H9 (cell line): ENCODE data around the gene MAST4. TPM values are rescaled to one million over a fixed set of nuclear protein-coding genes. Genes with fewer than 3 reads are reported as not detected.

Experiments
- DNase-seq: peaks from one replicate; pipeline ENCODE4 v3.0.0-alpha.2; 2017
- H2AFZ ChIP-seq: one replicate; pipeline ENCODE4 v1.6.1; 2013; ENCODE audit warnings: mild to moderate bottlenecking, low read length, control low read depth, moderate library complexity
- H2AK5ac ChIP-seq: 2 replicates; pipeline ENCODE4 v1.6.1; 2013; ENCODE audit warnings: low read length, control low read depth, mixed read lengths; ENCODE audit not compliant: insufficient read length
- H2BK120ac ChIP-seq: one replicate; pipeline ENCODE4 v1.6.1; 2013; ENCODE audit warnings: low read depth, mild to moderate bottlenecking, low read length, control low read depth, inconsistent platforms; ENCODE audit not compliant: poor library complexity, severe bottlenecking
- H2BK12ac ChIP-seq: 2 replicates; pipeline ENCODE4 v1.6.1; 2013; ENCODE audit warnings: low read length, control low read depth, mixed read lengths, low read depth; ENCODE audit not compliant: insufficient read length
- H2BK15ac ChIP-seq: 2 replicates; pipeline ENCODE4 v1.6.1; 2013; ENCODE audit warnings: low read depth, low read length, control low read depth
- H2BK20ac ChIP-seq: one replicate; pipeline ENCODE4 v1.6.1; 2013; ENCODE audit warnings: low read depth, mild to moderate bottlenecking, low read length, control low read depth, inconsistent platforms; ENCODE audit not compliant: poor library complexity, severe bottlenecking
- H2BK5ac ChIP-seq: 2 replicates; pipeline ENCODE4 v1.6.1; 2013; ENCODE audit warnings: low read length, control low read depth, mixed read lengths; ENCODE audit not compliant: insufficient read length
- H3K14ac ChIP-seq: 2 replicates; pipeline ENCODE4 v1.6.1; 2013; ENCODE audit warnings: low read length, control low read depth; ENCODE audit not compliant: insufficient read depth
- H3K18ac ChIP-seq: 2 replicates; pipeline ENCODE4 v1.6.1; 2013; ENCODE audit warnings: low read depth, mild to moderate bottlenecking, mixed read lengths, low read length, control low read depth; ENCODE audit not compliant: insufficient read length
- H3K23ac ChIP-seq: 2 replicates; pipeline ENCODE4 v1.6.1; 2013; ENCODE audit warnings: low read length, control low read depth, mixed read lengths, low read depth; ENCODE audit not compliant: insufficient read length
- H3K23me2 ChIP-seq: 2 replicates; pipeline ENCODE4 v1.6.1; 2013; ENCODE audit warnings: low read depth, mild to moderate bottlenecking, mixed read lengths, low read length, control low read depth; ENCODE audit not compliant: insufficient read length, poor library complexity, severe bottlenecking
- H3K27ac ChIP-seq: 2 replicates; pipeline ENCODE4 v1.5.1; 2013; ENCODE audit warnings: low read length, control low read depth, mixed read lengths, low read depth; ENCODE audit not compliant: insufficient read length
- H3K27me3 ChIP-seq: 2 replicates; pipeline ENCODE4 v1.6.1; 2013; ENCODE audit warnings: low read length, control low read depth, inconsistent platforms; ENCODE audit not compliant: insufficient read depth
- H3K4ac ChIP-seq: 2 replicates; pipeline ENCODE4 v1.6.1; 2013; ENCODE audit warnings: low read depth, mild to moderate bottlenecking, control low read depth, inconsistent platforms, low read length, moderate library complexity
- H3K4me1 ChIP-seq: 2 replicates; pipeline ENCODE4 v1.6.1; 2013; ENCODE audit warnings: low read length, control low read depth, inconsistent platforms; ENCODE audit not compliant: insufficient read depth
- H3K4me2 ChIP-seq: 2 replicates; pipeline ENCODE4 v1.6.1; 2013; ENCODE audit warnings: low read length, control low read depth, mixed read lengths; ENCODE audit not compliant: insufficient read length, insufficient read depth
- H3K56ac ChIP-seq: 2 replicates; pipeline ENCODE4 v1.6.1; 2013; ENCODE audit warnings: low read depth, mild to moderate bottlenecking, mixed read lengths, low read length, control low read depth; ENCODE audit not compliant: insufficient read length
- H3K79me1 ChIP-seq: 2 replicates; pipeline ENCODE4 v1.6.1; 2013; ENCODE audit warnings: low read depth, mild to moderate bottlenecking, moderate library complexity, low read length, control low read depth, inconsistent platforms; ENCODE audit not compliant: insufficient read depth, poor library complexity, severe bottlenecking
- H3K79me2 ChIP-seq: 2 replicates; pipeline ENCODE4 v1.6.1; 2013; ENCODE audit warnings: low read length, control low read depth, inconsistent platforms; ENCODE audit not compliant: insufficient read depth
- H3K9ac ChIP-seq: 2 replicates; pipeline ENCODE4 v1.6.1; 2013; ENCODE audit warnings: low read length, control low read depth, mixed read lengths; ENCODE audit not compliant: insufficient read length; ENCODE audit errors: extremely low read depth
- H3K9me3 ChIP-seq: one replicate; pipeline ENCODE4 v1.6.1; 2013; ENCODE audit warnings: low read depth, low read length, inconsistent platforms; ENCODE audit not compliant: control insufficient read depth
- H3T11ph ChIP-seq: one replicate; pipeline ENCODE4 v1.6.1; 2013; ENCODE audit warnings: mild to moderate bottlenecking, low read length, control low read depth, inconsistent platforms
- H4K20me1 ChIP-seq: one replicate; pipeline ENCODE4 v1.6.1; 2013; ENCODE audit not compliant: control insufficient read depth, insufficient read length, insufficient read depth
- H4K5ac ChIP-seq: 2 replicates; pipeline ENCODE4 v1.6.1; 2013; ENCODE audit warnings: low read depth, mild to moderate bottlenecking, mixed read lengths, low read length, control low read depth; ENCODE audit not compliant: insufficient read length
- H4K8ac ChIP-seq: replicated peaks from 2 replicates; pipeline ENCODE4 v1.6.1; 2013; ENCODE audit warnings: low read length, control low read depth, mixed read lengths, low read depth; ENCODE audit not compliant: insufficient read length
- H4K91ac ChIP-seq: 2 replicates; pipeline ENCODE4 v1.6.1; 2013; ENCODE audit warnings: low read depth, mild to moderate bottlenecking, moderate library complexity, mixed read lengths, low read length, control low read depth; ENCODE audit not compliant: insufficient read length
- H3K27ac Mint-ChIP-seq, 3 experiments: 2 replicates in 2 of 3; 3 replicates in 1 of 3; pipeline ENCODE4 v1.8.0; 2020 to 2021; ENCODE audit warnings: mixed read lengths in 3 of 3, mild to moderate bottlenecking in 1 of 3, moderate library complexity in 1 of 3
- H3K27me3 Mint-ChIP-seq: 2 replicates; pipeline ENCODE4 v1.8.0; 2021; ENCODE audit warnings: low read depth, mild to moderate bottlenecking, moderate library complexity, mixed read lengths
- H3K36me3 Mint-ChIP-seq, 3 experiments: 2 replicates in 2 of 3; 3 replicates in 1 of 3; pipeline ENCODE4 v1.8.0; 2020 to 2021; ENCODE audit warnings: low read depth in 3 of 3, mixed read lengths in 3 of 3; ENCODE audit not compliant: insufficient read depth in 1 of 3
- H3K4me1 Mint-ChIP-seq, 2 experiments: 2 replicates each; pipeline ENCODE4 v1.8.0; 2020; ENCODE audit warnings: mixed read lengths in 2 of 2
- H3K4me3 Mint-ChIP-seq, 2 experiments: 2 replicates in 1 of 2; 3 replicates in 1 of 2; pipeline ENCODE4 v1.8.0; 2020 to 2021; ENCODE audit warnings: mild to moderate bottlenecking in 2 of 2, mixed read lengths in 2 of 2, moderate library complexity in 1 of 2
- H3K9me3 Mint-ChIP-seq, 2 experiments: 2 replicates in 1 of 2; 3 replicates in 1 of 2; pipeline ENCODE4 v1.8.0; 2020; ENCODE audit warnings: mild to moderate bottlenecking in 2 of 2, mixed read lengths in 2 of 2, moderate library complexity in 1 of 2
- CTCF ChIP-seq: fragments of 200-600 bp; sonication (generic); conservative IDR thresholded peaks from 3 replicates; pipeline ENCODE4 v1.8.0; 2021; ENCODE audit warnings: antibody characterized with exemption, mild to moderate bottlenecking
- WGBS: extraction: QIAGEN DNeasy Blood & Tissue Kit; methylation state at CpG from one replicate; pipeline ENCODE4 v1.1.7; 2013; ENCODE audit warnings: missing lambda C conversion rate, low lambda C conversion rate, mixed read lengths; ENCODE audit not compliant: insufficient read length; ENCODE audit errors: extremely low coverage; 5-methylcytosine and 5-hydroxymethylcytosine counted together
- total RNA-seq: library from RNA; stranded (reverse); gene quantifications from 2 replicates; pipeline ENCODE4 v1.2.1, GENCODE V29; 2021

The MAST4 gene
- total RNA-seq, 1 experiment from 2014 or later = 3.7 TPM

GRCh38 chr5:66867618-66868322 lies 271.6 kb downstream of the MAST4 start:
- Histone ChIP-seq H3T11ph (no peak overlapping the region), H3K23ac (no peak overlapping the region), H3K4me2 (no peak overlapping the region), H2BK12ac (no peak overlapping the region), H3K4ac (no peak overlapping the region), H3K79me1 (no peaks in the 10 kb centered on the region), H4K8ac (no peak overlapping the region), H2AK5ac (no peak overlapping the region), H3K79me2 (no peaks in the 10 kb centered on the region), H3K23me2 (no peaks in the 10 kb centered on the region), H2BK120ac (no peak overlapping the region), H3K56ac (no peak overlapping the region), H3K9ac (no peak overlapping the region), H4K5ac (no peak overlapping the region), H3K27ac (no peak overlapping the region), H3K27me3 (no peaks in the 10 kb centered on the region), H3K4me1 (peaks cover 6% of the 10 kb centered on the region; the same call in 1 of the 2 replicates), H2BK5ac (no peak overlapping the region), H3K14ac (no peak overlapping the region), H3K18ac (no peak overlapping the region), H4K20me1 (no peaks in the 10 kb centered on the region), H4K91ac (no peak overlapping the region), H2BK20ac (no peak overlapping the region), H2AFZ (no peak overlapping the region), H3K9me3 (no peaks in the 10 kb centered on the region), H2BK15ac (no peak overlapping the region)
- H3K27me3 Mint-ChIP-seq = peaks cover 2% of the 10 kb centered on the region; the same call in 1 of the 2 replicates
- peaks cover 26 to 29% of the 10 kb centered on the region in 2 experiments for H3K4me1 Mint-ChIP-seq
- no peaks in the 10 kb centered on the region for H3K36me3 Mint-ChIP-seq
- TF ChIP-seq CTCF = no peak
- no CpG with 5 or more reads among the region's 1 CpG for WGBS
- no peak overlapping the region for H3K27ac Mint-ChIP-seq
- no peaks in the 10 kb centered on the region for H3K9me3 Mint-ChIP-seq
- H3K4me3 Mint-ChIP-seq = no peak overlapping the region
- no peak for DNase-seq
